CD4-positive, alpha-beta T cell (primary cell): ENCODE data around the gene GRK5. TPM values are rescaled to one million over a fixed set of nuclear protein-coding genes. Genes with fewer than 3 reads are reported as not detected.

Source experiments
- ATAC-seq: fragments of 200-7000 bp; cut with Tn5 transposase; one replicate; pipeline ENCODE4 v1.10.0; 2022; ENCODE audit warnings: mild to moderate bottlenecking; ENCODE audit not compliant: poor library complexity
- CTCF ChIA-PET: fragments of 350-600 bp; sonication (Branson Sonifier 250); formaldehyde crosslinking; loops from one replicate; lab custom pipeline; 2021; ENCODE audit warnings: antibody characterized with exemption, inconsistent platforms; lab: Charles Lee
- POLR2A ChIA-PET: fragments of 350-600 bp; sonication (Branson Sonifier 250); formaldehyde crosslinking; loops from one replicate; lab custom pipeline; 2021; ENCODE audit warnings: antibody characterized with exemption, inconsistent platforms; lab: Charles Lee
- DNase-seq, 14 experiments: peaks; one replicate each; pipeline ENCODE4 v3.0.0-alpha.2; 2013 to 2020; ENCODE audit warnings: mixed read lengths in 2 of 14
- H3K27ac ChIP-seq, 2 donors: one replicate each; pipeline versions ENCODE4 v1.5.1 to v1.7.0; 2013; ENCODE audit warnings: low read length in 2 of 2, low read depth in 1 of 2, mild to moderate bottlenecking in 1 of 2
- H3K27me3 ChIP-seq, 2 experiments: 1 replicate in 1 of 2; 2 replicates in 1 of 2; pipeline versions ENCODE4 v1.6.1 to v1.7.0; 2013; ENCODE audit warnings: low read length in 2 of 2, control low read depth in 1 of 2, mild to moderate bottlenecking in 1 of 2, moderate library complexity in 1 of 2; ENCODE audit not compliant: insufficient read depth in 2 of 2, control insufficient read depth in 1 of 2
- H3K36me3 ChIP-seq: one replicate; pipeline ENCODE4 v1.6.1; 2013; ENCODE audit warnings: low read length, control low read depth; ENCODE audit not compliant: insufficient read depth
- H3K4me1 ChIP-seq: one replicate; pipeline ENCODE4 v1.6.1; 2013; ENCODE audit warnings: low read length, control low read depth; ENCODE audit not compliant: insufficient read depth
- H3K4me3 ChIP-seq: one replicate; pipeline ENCODE4 v1.5.1; 2013; ENCODE audit warnings: mild to moderate bottlenecking, low read length, moderate library complexity
- H3K9me3 ChIP-seq, 2 experiments: 1 replicate in 1 of 2; 2 replicates in 1 of 2; pipeline versions ENCODE4 v1.6.1 to v1.7.0; 2013; ENCODE audit warnings: low read length in 2 of 2, mild to moderate bottlenecking in 2 of 2, control low read depth in 1 of 2, moderate library complexity in 1 of 2; ENCODE audit not compliant: control insufficient read depth in 1 of 2, insufficient read depth in 1 of 2
- H3K27ac Mint-ChIP-seq: one replicate; pipeline ENCODE4 v1.8.0; 2020; ENCODE audit warnings: mixed read lengths
- H3K27me3 Mint-ChIP-seq: one replicate; pipeline ENCODE4 v1.8.0; 2021; ENCODE audit warnings: mixed read lengths
- H3K36me3 Mint-ChIP-seq: one replicate; pipeline ENCODE4 v1.8.0; 2021; ENCODE audit warnings: low read depth, mixed read lengths
- H3K4me1 Mint-ChIP-seq: one replicate; pipeline ENCODE4 v1.8.0; 2021; ENCODE audit warnings: low read depth, mixed read lengths
- H3K4me3 Mint-ChIP-seq: one replicate; pipeline ENCODE4 v1.8.0; 2020; ENCODE audit warnings: mild to moderate bottlenecking, mixed read lengths
- H3K9me3 Mint-ChIP-seq: one replicate; pipeline ENCODE4 v1.8.0; 2020; ENCODE audit warnings: mixed read lengths
- intact Hi-C, 2 experiments: fragments of 100-400 bp; cut with DNase I in 1 of 2; cut with micrococcal nuclease in 1 of 2; formaldehyde crosslinking; loops; one replicate each; pipeline versions ENCODE4 v1.15.1 to v1.9.0; 2023 to 2025; cut with DNase I, micrococcal nuclease
- total RNA-seq, 174 experiments: library from RNA in 2 of 174; stranded (reverse) in 2 of 174; gene quantifications; one replicate each; pipeline ENCODE4 v1.2.3 and lab custom pipeline; 2021 to 2026
- TF ChIP-seq, protein P1 (sequence below): fragments of 200-600 bp; IDR thresholded peaks from one replicate; pipeline ENCODE4 v1.8.0; 2022; ENCODE audit warnings: antibody characterized with exemption, mild to moderate bottlenecking

The GRK5 gene
- total RNA-seq, 2 experiments from 2014 or later = 19.2 to 20.8 TPM

DNA sequence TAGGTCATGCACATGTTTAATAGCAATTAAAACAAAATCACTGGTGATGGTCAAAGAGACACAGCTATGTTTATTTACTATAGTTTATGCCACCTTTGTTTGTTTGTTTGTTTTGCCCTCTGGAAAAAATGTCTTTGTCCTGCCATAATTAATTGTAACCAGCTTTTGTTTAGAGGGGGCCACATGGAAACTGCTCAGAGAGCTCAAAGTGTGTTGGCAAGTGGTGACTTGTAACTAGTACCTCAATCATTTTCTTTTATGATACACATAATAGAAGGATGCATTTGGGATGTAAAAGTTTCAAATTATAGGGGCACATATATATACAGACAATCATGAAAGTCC lies 40.2 kb downstream of the GRK5 start:
- TF ChIP-seq, protein P1, sequence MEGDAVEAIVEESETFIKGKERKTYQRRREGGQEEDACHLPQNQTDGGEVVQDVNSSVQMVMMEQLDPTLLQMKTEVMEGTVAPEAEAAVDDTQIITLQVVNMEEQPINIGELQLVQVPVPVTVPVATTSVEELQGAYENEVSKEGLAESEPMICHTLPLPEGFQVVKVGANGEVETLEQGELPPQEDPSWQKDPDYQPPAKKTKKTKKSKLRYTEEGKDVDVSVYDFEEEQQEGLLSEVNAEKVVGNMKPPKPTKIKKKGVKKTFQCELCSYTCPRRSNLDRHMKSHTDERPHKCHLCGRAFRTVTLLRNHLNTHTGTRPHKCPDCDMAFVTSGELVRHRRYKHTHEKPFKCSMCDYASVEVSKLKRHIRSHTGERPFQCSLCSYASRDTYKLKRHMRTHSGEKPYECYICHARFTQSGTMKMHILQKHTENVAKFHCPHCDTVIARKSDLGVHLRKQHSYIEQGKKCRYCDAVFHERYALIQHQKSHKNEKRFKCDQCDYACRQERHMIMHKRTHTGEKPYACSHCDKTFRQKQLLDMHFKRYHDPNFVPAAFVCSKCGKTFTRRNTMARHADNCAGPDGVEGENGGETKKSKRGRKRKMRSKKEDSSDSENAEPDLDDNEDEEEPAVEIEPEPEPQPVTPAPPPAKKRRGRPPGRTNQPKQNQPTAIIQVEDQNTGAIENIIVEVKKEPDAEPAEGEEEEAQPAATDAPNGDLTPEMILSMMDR = no peak
- ChIA-PET POLR2A (interaction anchor here (1.1 kb wide), 1 partner anchor 54 kb away, joined by 3 read pairs; no protein-coding TSS in a partner anchor), CTCF (no interaction called here)
- DNase-seq (no peak), ATAC-seq (no peak)
- H3K9me3 Mint-ChIP-seq = no peaks in the 10 kb centered on the region
- H3K36me3 ChIP-seq = no peaks in the 10 kb centered on the region
- no peaks in the 10 kb centered on the region for H3K9me3 ChIP-seq
- H3K4me1 Mint-ChIP-seq = peaks cover 13% of the 10 kb centered on the region
- H3K27me3 ChIP-seq = no peaks in the 10 kb centered on the region
- H3K27me3 Mint-ChIP-seq = no peaks in the 10 kb centered on the region
- H3K4me3 ChIP-seq = no peak overlapping the region
- no peaks in the 10 kb centered on the region for H3K36me3 Mint-ChIP-seq
- no peaks in the 10 kb centered on the region for H3K4me1 ChIP-seq
- intact Hi-C loops = no loop called here
- no peak overlapping the region for H3K4me3 Mint-ChIP-seq
- H3K27ac Mint-ChIP-seq = no peak overlapping the region
- no peak overlapping the region for H3K27ac ChIP-seq

DNA sequence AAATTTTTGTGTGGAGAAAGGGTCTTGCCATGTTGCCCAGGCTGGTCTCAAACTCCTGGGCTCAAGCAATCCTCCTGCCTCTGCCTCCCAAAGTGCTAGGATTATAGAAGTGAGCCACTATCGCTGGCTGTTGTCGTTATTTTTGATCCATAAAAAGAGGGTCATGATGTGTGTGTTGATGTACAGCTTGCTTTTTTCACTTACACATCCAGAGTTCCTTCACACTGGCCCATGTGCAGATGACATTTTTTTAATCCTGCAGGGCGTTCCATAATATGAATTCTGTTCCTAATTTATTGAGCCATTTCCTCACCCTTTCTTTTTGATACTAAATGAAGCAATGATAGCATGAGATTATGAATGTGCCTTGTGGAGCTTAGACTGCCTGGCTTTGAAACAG lies 40.8 kb downstream of the GRK5 start:
- no peak overlapping the region for H3K4me3 Mint-ChIP-seq
- no peaks in the 10 kb centered on the region for H3K36me3 Mint-ChIP-seq
- intact Hi-C loops = no loop called here
- no peaks in the 10 kb centered on the region for H3K9me3 ChIP-seq
- no peak overlapping the region for H3K4me3 ChIP-seq
- ChIA-PET POLR2A (interaction anchor here (1.1 kb wide), 1 partner anchor 54 kb away, joined by 3 read pairs; no protein-coding TSS in a partner anchor), CTCF (no interaction called here)
- no peaks in the 10 kb centered on the region for H3K27me3 ChIP-seq
- H3K27ac ChIP-seq = no peak overlapping the region
- no peaks in the 10 kb centered on the region for H3K4me1 ChIP-seq
- H3K27me3 Mint-ChIP-seq = no peaks in the 10 kb centered on the region
- no peaks in the 10 kb centered on the region for H3K9me3 Mint-ChIP-seq
- TF ChIP-seq, protein P1 = no peak
- ATAC-seq = no peak
- H3K27ac Mint-ChIP-seq = no peak overlapping the region
- H3K36me3 ChIP-seq = no peaks in the 10 kb centered on the region
- DNase-seq = no peak
- peaks cover 10% of the 10 kb centered on the region for H3K4me1 Mint-ChIP-seq

DNA sequence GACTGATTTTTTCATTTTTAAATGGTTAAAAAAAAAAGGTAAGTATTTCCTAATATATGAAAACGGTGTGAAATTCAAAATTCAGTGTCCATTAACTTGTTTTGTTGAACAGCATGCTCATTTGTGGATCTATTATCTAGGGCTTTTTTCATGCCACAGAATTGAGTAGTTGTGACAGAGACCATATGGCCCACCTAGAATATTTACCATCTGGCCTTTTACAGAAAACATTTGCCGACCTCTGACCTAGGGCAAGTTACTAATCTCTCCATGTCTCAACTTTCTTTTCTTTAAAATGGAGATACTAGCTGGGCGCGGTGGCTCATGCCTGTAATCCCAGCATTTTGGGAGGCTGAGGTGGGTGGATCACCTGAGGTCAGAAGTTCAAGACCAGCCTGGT lies 41.3 kb downstream of the GRK5 start:
- no peak overlapping the region for H3K4me3 ChIP-seq
- ChIA-PET POLR2A (no interaction called here), CTCF (no interaction called here)
- ATAC-seq = no peak
- H3K27ac ChIP-seq = no peak overlapping the region
- Mint-ChIP-seq H3K27me3 (no peaks in the 10 kb centered on the region), H3K27ac (no peak overlapping the region), H3K4me3 (no peak overlapping the region), H3K9me3 (no peaks in the 10 kb centered on the region), H3K36me3 (no peaks in the 10 kb centered on the region), H3K4me1 (peaks cover 10% of the 10 kb centered on the region)
- intact Hi-C loops = no loop called here
- H3K36me3 ChIP-seq = no peaks in the 10 kb centered on the region
- no peak for DNase-seq
- no peaks in the 10 kb centered on the region for H3K4me1 ChIP-seq
- TF ChIP-seq, protein P1 = no peak
- no peaks in the 10 kb centered on the region for H3K9me3 ChIP-seq
- no peaks in the 10 kb centered on the region for H3K27me3 ChIP-seq
